Measurements from ENCODE around the gene TSHR.
"Not testable (repeated sequence)": the region's sequence is repeated elsewhere in the genome, so short reads cannot be mapped to it uniquely, and the experiment has no call there.

The TSHR gene

DNA sequence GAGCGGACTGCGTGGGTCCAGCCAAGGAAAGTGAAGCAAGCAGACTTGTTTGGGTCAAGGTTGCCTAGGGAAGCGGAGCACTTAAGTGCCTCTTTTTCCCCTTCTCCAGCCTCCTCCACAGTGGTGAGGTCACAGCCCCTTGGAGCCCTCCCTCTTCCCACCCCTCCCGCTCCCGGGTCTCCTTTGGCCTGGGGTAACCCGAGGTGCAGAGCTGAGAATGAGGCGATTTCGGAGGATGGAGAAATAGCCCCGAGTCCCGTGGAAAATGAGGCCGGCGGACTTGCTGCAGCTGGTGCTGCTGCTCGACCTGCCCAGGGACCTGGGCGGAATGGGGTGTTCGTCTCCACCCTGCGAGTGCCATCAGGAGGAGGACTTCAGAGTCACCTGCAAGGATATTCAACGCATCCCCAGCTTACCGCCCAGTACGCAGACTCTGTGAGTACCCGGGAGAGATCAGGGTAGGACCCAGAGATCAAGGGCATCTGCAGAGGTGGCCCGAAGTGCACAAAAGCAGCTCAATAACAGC lies at the start of gene TSHR:
TSS of gene TSHR (plus strand) at position 206 of the 526 bp plus-strand sequence. CDS start at position 266, 60 bp downstream.
- DNase-seq, result no peak

DNA sequence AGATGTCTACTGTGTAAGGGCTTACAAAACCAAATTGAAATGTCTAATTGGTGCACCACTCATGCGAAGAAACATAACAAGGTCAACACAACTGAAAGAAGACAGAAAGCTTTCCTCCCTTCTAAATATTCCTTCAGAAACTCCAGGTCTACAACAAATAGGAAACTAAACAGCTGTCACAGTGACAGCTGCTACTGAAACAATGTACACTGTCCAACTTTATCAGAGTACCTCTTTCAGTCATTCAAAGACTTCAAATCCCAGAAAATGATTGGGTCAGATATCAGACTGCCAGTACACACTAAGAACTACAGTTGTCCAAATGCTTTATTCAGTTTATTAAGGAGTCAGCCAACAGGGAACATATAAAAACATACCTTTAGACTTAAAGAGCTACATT lies 49.1 kb upstream of the TSHR start:
- no peak for DNase-seq

DNA sequence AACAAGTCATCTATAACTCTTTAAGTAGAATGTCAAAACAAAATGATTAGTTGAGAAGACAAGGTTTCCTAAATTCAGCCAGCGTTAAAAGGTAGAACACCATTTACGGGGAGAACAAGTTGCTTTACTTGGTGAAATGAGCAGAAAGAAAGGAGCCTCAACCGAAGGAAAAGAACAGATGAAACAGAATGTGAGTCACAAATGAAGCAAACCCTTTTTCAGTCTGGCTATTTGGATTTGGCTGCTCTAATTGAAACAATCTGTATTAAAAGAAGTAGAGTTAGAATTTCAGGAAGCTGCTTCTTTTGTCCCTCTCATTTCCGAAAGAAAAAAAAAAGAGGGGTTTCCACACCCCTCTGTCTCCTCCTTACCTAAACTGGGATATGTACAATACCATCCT lies 48.5 kb upstream of the TSHR start:
- no peak for DNase-seq

DNA sequence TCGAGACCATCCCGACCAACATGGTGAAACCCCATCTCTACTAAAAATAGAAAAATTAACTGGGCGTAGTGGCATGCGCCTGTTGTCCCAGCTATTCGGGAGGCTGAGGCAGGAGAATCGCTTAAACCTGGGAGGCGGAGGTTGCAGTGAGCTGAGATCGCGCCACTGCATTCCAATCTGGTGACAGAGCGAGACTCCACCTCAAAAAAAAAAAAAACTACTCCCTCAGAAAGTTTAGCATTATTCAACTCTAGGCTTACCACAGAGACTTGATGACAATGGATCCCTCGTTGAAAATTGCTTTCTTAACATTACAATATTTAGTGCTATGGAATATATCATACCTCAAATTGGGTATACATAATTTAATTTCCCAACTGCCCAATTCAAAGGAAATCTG lies 43.4 kb upstream of the TSHR start:
- not testable (repeated sequence) for DNase-seq

DNA sequence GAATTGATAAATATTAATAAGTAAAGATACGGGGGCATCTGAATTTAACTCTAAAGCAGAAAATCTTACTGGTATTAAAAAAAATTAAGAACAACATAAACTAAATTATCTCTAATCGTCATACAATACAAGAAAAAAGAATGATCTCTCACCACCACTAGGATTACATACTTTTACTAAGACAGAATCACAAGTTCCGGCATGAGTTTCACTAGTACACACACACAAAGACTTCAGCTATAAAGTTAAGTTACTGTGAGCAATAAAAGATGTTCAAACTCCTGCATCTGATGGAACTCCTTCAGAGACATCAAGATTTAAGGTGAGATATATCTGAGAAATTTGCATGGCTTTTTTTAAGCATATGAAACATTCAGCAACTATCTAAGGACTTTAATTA lies 35.8 kb upstream of the TSHR start:
- DNase-seq, result no peak

DNA sequence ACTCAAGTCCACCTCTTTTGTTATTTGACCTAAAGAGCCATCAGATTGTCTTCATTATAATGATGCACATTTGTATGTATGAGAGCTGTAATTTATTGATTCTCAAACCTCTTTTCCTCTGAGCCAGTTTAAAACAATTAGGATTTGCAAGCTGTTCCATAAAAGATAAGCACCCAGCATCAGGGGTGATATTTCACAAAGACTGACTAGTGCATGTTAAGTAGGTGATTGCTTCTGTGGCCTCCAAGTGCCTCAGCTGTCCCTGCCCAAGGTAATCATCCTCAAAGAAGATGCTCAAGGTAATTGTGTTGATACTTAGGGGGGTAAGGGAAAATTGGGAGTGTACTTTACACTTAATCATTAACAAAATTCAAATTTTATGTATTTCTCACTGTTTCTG lies 32.1 kb upstream of the TSHR start:
- no peak for DNase-seq

DNA sequence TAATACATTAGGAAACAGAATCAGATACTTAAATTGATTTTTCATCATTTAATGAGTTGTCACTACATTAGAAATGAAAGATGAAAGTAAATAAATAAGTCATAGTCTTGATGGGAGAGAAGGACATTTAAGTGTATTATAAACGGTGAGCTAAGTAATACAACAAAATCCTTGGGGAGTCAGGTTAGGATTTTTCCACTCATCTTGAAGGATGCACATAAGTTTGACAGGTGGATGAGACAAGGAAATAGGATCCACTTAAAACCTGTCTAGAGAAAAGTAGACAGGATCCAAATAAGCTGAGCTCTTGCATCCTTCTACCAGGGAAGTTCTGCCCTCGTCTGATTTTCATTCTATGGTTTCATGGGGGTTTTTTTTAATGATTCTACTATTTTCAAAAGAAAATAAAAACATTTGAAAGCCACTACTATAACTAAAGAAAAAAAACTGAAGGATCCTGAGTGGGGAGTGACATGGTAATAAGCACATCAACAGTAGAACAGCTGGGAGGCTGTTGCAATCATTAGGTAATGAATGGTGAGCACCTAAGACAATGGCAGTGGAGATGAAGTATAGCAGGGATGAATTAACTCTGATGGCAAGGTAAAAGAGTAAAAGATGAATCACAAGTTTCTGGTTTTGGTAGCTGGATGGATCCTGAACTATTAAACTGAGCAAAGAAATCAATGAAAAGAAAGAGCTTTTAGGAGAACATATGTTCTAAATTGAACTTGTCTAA lies 30.9 kb upstream of the TSHR start:
- no peak for DNase-seq

DNA sequence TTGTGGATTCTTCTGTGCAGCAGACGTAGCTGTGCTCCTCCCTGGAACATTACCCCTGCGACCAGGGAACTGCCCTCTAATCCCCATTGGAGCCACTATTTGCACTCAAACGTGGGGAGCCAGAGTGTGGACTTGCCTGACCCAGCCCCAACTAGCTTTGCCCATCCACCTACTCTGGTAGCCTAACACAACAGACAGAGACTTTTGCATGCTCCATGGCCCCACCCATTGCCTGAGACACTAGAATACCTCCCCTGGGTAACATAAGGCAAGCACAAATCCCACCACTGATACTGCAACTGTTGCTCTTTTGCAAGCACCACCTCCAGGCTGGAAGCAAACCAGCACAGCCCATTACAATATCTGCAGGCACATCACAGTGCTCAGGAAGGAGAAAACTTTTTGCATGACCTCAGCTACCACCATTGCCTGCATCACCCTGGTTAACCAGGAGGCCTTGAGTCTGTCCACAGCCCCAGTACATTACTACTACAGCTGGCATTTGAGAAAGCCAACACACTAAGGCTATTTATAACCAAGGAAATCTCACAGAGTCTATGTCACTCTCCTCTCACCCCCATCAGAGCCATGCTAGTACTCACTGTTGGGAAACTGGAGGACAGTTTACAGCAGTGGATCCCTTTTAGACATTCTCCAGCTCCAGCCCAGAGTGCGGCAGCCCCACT lies 28.9 kb upstream of the TSHR start:
- no peak for DNase-seq

DNA sequence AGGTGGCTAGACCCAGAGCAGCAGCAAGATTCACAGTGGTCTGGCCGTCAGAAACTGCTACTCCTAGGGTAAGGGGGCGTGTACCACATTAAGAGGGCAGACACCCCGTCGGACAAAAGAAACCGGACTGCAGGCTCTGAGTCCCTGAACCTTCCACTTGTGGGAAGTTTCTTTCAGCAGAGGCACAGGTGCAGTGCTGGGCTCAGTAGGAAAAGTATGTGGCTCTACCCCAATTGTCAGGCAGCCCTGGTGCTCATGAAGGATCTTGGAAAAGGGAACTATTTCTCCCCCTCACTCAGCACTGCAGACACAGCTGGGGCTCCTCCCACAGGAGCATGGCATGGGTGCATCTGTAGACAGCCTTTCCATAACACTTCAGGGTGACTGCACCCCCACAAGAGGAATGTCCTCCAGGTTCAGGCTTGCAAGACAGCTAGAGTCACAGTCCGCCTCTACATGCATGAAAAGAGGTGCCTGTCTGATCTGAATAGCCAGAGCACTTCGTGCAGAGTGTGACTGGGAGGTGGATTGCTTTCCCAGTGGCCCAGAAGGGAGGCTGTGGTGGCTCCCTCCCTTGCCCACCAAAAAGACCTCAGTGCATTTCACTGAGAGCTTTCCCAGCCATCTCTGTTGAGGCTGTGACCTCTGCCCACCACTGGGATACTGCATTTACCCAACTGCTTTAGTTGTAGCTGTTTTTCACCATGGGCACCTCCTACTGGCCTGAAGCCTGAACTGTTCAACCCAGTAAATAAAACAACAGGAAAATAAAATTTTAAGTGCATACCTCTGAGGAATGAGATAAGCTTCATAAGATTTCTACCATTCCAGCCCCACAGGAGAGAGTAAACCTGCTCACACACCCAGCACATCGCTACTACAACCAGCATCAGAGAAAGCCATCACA lies 28.1 kb upstream of the TSHR start:
- no peak for DNase-seq

DNA sequence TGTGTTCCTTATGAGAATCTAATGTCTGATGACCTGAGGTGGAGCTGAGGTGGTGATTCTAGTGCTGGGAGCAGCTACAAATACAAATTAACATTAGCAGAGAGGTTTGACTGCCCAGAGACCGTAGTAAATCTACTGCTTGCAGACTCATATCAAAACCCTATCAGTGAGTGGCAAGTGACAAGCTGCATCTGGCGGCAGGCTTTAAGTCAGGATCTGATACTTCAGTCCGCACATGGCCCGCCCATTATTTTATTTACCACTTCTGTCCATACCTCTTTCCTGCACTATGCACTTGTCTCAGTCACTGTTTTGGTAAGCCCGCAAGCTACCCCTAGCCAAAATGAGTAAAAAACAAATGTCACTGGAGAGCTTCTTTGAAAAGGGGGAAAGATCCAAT lies 25.3 kb upstream of the TSHR start:
- DNase-seq, result no peak

DNA sequence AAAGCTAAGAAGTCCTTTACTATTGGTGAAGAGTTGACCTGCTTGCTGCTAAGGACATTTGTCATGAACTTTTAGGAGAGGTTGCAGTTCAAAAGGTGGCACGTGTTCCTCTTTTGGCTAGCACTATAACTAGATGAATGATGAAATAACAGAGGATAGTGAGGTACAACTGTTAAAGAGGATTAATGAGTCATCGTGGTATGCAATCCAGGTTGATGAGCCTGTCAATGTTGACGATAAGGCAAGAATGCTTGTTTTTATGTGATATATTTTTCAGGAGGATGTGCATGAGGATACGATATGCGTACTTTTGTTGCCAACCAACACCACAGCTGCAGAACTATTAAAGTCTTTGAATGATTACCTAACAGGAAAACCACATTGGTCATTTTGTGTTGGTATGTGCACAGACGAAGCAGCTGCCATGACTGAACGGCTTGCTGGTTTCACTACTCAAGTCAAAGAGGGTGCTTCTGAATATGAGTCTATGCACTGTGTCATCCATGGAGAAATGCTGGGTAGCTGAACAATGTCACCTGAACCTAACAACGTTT lies 24.5 kb upstream of the TSHR start:
- no peak for DNase-seq

DNA sequence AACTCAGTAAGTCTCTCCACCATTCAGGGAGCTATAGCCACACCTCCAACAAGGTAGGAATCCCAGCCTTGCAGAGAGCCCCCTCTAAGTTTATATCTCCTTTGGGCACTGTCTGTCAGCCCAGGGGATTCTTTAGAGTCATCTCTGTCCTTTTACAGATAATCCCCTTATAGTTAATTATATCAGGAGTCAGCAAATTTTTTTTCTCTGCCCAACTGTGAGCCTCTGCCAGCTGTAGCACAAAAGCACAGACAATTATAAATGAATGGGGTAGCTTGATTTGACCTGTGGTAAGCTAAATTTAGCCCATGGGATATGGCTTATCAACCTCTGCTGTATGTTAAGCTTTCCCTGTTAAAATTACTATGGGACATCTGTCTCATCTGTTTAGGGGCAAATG lies 22.1 kb upstream of the TSHR start:
- no peak for DNase-seq

DNA sequence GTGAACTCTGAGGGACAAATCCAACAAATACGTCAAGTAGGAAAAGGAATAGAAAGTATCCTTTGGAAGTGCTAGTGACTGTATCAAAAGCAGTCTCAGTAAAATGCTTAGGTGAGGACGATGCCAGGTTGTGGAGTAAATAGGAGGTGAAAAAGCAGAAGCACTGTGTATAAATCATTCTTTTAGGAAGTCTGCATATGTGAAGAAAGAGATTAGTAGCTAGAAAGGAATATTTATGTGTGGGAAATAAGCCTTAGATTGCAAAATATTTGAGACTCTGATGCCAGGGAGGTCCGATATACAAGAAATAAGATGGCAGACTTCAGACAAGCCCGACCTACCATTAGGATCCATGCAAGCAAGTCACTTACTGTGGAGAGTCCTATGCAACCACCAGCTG lies 21.7 kb upstream of the TSHR start:
- no peak for DNase-seq

DNA sequence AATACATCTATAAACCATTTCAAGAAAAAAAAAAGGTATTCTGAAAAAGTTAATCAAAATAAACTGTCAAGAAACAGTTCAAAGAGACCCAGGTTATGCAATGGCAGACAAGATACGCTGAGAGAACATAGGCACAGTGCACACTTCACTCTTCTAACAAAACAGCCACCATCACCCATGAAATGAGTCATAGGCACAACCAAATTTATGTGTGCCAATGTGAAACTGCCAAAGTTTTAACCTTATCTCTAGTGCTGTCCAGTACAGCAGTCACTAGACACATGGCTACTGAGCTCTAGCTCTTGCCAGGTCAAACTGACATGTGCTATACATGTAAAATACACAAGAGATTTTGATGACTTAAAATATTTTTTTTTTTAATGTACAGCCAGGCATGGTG lies 15.3 kb upstream of the TSHR start:
- no peak for DNase-seq

DNA sequence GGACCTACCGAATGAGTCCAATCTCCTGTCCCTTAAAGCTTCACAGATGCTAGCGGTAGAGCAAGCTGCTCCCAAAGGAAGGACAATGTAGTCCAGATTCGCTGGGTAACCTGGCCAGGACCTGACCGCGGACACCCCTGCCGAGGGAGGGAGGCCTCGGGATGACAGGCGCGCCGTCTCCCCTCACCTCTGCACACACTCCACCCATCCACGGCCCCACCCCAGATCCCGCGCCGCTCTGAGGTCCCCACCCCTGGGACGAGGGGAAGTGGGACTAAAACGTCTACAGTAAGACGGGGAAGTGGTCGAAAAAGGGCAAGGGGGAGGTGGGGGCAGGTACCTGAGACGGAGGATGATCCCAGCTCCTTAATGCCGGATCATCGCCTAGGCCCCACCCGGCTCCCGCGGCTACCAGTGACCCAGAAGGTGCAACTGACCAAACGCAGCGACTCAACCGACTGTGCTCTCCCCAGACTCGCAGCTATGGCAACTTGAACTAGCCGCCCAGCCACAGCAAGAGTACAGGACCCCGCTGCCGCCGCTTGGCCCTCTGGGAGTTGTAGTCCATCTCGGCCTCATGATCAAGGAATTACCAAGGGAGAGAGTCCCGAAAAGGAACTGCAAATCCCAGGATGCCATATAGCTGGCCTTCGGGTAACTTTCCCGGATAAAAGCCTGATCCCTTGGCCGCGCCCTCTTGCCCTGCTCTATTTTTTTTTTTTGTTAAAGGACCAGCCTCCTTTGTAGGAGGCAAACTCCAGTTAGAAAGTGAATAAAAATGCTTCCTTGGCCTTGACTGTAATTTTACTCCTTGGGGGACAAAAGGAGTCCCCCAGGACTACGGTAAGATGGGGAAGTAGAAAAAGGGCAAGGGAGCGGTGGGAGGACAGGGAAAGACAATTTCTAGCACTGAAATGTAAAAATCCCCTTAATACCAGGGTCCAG lies 13.9 kb upstream of the TSHR start, which contains the start of gene CEP128:
TSS of gene CEP128 (minus strand) at position 498 of the 945 bp plus-strand sequence.
- DNase-seq, result peak; percentile 97

DNA sequence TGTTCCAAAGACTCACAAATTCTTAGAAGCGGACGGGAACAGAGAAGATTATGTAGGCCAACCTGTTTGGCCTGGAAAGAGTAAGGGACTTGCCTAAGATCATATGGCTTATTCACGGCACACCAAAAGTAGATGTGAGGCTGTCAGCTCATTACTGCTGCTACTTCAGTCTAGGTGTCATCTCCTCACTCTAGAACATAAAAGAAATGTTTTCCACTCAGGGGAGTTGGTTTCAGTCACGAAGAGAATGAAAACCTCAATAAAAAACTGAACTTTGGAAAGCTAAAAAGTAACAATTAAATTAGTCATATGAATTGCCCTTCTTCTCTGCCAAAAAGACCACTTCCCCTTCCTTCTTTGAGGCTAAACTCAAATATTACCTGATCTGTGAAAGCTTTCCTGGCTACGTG lies 13.2 kb upstream of the TSHR start:
- DNase-seq, result no peak

DNA sequence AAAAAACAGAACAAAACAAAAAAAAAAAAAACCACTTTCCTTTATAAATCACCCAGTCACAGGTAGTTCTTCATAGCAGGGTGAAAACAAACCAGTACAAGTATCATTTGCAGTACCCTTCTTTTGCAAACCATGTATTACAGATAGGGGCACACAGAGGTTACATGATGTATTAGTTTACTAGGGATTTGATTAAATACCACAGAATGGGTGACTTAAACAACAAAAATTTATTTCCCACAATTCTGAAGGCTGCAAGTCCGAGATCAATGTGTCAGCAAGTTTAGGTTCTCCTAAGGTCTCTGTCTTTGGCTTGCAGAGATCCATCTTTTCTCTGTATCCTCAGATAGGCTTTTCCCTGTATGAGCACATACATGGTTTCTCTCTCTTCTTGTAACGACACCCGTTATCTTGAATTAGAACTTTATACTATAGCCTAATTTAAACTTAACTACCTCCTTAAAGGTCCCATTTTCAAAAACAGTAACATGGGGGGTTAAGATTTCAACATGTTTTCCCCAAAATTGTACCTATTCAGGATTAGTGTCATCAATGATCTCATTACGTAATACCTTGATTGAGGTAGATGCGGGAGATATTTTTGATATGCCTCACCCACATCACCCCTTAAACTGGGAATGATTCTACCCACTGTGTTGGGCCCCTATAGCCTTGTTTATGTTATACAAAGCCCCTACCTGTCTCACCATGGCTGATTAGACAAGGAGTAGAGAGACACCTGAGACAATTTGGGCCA lies 10.4 kb upstream of the TSHR start:
- DNase-seq, result no peak

DNA sequence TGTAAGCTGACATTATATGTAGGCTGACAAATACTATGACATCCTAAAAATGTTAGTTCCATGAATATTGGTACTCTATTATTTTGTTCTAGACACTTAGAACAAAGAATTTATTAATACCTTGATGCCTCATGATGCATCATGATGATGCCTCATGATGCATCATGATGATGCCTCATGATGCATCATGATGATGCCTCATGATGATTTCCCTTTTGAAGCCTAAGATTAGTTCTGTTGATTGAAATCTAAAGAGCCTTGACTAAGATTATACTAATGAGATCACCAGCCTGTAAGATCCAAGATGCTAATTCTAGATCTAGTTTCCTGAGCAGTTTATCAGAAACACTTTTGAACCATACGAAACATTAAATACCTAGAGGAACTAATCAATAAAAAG lies 9.2 kb upstream of the TSHR start:
- DNase-seq, result no peak

DNA sequence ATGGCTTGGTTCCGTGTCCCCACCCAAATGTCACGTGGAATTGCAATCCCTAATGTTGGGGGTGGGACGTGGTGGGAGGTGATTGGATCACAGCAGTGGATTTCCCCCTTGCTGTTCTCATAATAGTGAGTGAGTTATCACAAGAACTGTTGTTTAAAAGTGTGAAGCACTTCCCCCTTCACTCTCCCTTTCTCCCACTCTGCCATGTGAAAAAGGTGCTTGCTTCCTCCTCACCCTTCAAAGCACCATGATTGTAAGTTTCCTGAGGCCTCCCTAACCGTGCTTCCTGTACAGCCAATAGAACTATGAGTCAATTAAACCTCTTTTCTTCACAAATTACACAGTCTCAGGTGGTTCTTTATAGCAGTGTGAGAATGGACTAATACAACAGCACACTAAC lies 8.6 kb upstream of the TSHR start:
- no peak for DNase-seq

DNA sequence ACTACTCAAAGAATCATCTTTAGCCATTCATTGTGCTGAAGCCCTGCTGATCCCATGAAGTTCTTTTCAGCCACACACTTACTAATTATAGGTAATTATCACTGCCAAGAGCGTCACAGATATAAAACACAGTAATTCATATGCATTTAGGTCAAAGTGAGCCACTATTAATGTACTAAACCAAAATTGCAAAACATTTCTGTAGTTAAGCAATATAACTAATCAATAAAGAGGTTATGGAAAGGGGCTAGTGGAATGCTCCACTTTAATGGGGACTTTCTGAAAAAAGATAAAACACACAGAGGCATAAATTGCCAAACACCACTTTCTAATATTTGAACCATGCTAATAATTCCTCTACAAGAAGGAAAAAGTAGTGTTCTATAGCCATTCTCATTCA lies 7.1 kb upstream of the TSHR start:
- no peak for DNase-seq

DNA sequence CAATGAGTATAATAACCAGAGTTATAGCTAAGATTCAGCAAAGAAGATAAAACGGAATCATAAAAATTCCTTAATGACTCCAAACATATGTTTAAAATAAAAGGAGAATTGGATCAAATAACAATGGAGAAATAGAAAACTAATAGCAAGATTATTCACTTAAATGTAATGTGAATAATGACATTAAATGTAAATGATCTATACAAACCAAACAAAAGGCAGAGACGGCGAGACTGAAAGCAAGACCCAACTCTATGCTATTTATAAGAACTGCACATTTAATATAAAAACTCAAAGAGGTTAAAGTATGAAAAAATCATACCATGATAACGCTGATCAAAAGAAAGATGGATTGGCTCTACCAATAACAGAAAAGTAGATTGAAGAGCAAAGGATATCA lies 3.9 kb upstream of the TSHR start:
- DNase-seq, result no peak
